Mucosa of gallbladder (tissue), 1 donor: Measurements from ENCODE around the gene ALOX5. TPM values are rescaled to one million over a fixed set of nuclear protein-coding genes. Genes with fewer than 3 reads are reported as not detected.

Experiments
- DNase-seq: peaks from one replicate; pipeline ENCODE4 v3.0.0-alpha.2; 2020; ENCODE audit warnings: low spot score
- total RNA-seq: library from RNA; stranded (reverse); gene quantifications from one replicate; pipeline ENCODE4 v1.2.1, GENCODE V29; 2021
- donor health status: DM: no; HTN: no; CAD: no.

Gene ALOX5
- total RNA-seq, 1 donor from 2014 or later, result 25.8 TPM

DNA sequence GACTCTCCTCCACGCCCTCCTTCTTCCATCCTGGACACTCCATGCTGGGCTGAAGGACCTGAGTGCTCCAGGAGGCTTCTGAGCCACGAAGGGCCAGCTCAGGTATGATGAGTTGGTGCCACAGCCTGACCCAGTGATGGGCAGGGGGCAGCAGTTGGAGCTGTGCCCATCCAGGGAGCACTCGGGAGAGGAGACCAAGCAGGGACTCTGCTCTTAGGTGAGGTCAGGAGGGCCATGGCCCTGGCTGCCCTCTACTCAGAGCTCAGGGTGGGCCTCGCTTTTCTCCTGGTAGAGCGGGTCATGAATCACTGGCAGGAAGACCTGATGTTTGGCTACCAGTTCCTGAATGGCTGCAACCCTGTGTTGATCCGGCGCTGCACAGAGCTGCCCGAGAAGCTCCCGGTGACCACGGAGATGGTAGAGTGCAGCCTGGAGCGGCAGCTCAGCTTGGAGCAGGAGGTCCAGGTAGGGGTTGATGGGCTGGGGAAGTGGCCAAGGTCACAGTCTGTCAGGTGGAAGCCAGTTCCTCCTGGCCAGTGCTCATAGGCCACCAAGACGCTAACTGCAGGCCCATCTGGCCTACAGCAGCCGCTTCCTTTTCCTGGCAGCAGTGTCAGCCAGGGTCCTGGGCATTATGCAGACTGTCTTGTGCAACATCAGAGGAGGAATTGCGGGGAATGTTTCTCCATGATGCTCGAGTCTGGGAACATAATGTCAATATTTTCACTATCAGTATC is 50.8 kb downstream of the ALOX5 start:
- DNase-seq, result no peak

DNA sequence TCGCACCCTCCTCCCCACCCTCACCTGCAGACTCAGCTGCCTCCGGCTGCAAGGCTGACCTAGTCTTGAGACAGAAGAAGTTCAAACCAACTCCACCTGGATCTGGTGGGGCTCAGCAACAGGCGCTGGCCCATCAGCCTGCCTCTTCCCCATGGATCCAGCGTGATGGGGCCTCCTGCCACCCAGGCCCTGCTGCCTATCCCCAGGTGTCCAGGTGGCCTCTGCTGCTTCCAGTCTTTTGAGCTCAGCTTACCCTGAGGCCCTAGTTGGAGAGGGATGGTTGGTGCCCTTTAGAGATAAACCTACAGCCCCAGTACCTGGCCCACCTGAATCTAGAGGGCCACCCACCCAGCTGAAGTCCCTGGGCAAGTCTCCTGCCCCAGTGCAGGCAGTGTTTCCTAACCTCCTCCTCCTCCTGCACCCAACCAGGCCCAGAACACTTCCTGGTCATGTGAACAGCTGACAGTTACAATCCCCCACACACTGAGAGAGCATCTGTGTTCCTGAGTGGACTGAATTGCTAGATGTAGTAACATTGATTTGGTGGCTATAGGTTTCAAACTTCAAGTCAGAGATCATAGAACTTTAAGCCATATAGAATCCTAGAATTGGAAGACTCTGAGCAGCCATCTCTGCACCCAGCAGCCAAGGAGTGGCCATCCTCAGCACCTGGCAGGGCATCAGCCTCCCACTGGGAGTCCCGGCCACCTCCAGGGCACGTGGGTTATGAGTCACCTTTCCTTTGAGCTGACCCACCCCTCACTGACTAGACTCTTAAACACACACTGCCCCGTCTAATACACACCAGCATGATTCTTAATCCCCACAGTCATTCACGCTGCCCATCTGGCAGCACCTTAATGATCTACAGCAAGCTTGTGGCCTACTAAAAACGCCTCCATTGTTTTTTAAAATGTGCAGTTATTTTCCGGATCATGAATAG is 51.9 kb downstream of the ALOX5 start:
- peak; percentile 45 for DNase-seq

GRCh38 chr10:45427262-45427969 is 53.4 kb downstream of the ALOX5 start:
- no peak for DNase-seq

- no peak for DNase-seq
Measured at GRCh38 chr10:45427970-45428366, 54.0 kb downstream of the ALOX5 start.

GRCh38 chr10:45428611-45429510 is 54.8 kb downstream of the ALOX5 start:
- DNase-seq, result no peak

- DNase-seq, result no peak
Measured at GRCh38 chr10:45429790-45430189, 55.8 kb downstream of the ALOX5 start.

DNA sequence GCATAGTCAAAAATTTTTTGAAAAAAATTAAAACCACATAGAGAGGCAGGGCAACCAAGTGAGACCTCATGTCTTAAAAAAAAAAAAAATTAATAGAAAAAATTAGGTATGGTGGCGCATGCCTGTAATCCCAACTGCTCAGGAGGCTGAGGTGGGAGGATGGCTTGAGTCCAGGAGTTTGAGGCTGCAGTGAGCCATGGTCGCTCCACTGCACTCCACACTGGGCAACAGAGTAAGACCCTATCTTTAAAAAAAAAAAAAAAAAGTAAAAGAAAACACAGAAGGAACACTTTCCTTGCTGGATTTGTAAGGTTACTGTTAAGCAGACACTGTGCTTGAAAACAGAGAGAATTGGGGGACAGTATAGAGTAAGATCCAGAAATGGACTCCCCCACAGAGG is 58.1 kb downstream of the ALOX5 start:
- DNase-seq, result no peak

DNA sequence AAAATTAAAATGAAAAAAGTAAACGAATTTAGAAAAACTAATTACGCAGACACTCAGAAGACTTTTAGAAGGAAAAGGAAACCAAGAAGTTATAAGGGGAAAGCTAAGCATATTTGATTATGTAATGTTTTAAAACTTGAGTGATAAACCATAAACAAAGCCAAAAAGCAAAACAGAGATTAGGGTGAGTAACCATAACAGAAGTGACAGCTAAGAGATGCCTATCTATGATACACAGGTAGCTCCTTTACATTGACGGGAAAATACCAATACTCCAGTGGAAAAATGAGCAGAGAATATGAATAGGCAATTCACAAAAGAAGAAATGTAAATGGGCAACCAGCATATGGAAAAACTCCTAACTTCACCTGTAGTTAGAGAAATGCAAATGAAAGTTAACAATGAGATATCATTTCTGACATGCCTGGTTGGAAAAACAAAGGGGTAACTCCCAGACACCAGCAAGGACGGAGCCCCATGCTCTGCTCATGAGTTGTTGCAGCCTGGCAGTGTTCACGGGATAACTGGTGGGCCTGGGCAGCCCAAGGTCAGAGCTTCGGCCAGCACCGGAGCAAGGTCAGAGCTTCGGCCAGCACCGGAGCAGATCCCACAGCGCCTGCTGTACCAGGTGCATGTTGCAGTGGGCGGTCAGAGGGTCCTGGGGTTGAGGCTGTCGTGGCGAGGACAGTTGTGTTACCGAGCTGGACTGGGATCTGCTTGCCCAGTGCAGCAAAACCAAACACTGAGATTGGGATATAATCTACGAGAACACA is 58.9 kb downstream of the ALOX5 start:
- peak; percentile 4 for DNase-seq

DNA sequence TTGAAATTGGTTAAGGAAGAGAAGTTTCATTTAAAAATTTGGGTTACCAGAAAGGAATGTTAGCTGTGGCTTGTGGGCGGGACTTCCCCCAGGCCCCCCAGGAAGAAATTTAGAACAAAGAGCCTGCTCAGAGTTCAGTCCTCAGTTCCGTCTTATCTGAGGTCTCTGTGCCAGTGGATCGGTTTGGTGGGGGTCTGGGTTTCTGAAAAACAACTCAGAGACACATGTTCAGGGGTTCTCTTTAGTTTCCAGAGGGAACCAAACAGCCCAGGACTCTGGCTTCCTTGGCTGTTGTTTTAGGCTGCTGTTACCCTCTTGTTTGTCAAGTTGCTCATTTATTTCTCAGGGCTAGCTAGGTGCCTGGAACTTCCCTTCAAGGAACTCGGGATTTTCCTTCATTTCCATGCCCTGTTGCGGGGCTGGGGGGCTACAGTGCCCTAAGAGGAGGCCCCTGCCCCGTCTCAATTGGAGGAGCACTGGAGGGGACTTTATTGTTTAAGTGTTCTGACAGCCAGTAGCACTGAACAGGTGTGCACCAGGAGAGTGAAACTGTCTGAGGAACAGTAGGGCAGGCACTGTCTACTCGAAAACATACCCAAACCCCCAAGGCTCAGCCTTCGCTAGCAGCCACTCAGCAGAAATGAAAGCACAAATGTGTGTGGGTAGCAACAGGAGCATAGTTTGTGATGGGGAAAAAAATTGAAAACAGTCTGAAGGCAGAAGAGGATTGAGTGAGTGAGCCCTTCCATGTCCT is 59.9 kb downstream of the ALOX5 start:
- DNase-seq, result no peak

DNA sequence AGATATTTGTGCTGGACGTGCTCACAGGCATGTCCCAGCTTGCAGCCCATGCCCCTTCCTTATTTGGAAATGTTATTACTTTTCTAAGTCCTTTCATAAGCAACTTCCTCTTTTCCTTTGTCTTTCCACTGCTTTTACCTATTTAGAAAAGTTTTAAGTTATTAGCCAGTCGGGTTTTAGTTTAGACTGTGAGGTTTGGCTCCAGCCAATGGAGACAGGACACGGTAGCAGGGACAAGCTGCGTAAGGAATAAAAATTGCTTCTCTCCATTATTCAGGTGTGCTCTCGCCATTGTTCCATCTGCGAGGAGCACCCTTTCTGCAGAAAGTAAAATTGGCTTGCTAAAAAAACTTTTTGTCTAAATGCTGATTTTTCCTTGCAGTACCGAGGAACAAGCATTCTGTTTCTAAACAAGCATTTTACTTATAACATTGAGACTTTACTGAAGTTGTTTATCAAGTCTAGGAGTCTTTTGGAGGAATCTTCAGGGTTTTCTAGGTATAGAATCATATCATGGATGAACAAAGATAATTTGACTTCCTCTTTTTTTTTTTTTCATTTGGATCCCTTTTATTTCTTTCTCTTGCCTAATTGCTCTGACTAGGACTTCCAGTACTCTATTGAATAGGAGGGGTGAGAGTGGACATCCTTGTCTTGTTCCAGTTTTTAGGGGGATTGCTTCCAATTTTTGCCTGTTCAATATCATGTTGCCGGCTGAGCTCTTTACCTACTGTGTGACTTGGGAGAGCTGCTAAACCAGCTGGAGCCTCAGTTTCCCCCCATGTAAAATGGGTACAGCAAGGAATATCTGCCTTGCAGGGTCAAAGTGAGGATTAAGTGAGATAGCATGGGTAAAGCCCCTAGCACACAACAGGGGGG is 63.8 kb downstream of the ALOX5 start:
- no peak for DNase-seq

- no peak for DNase-seq
Measured at GRCh38 chr10:45438466-45439090, 64.6 kb downstream of the ALOX5 start.

DNA sequence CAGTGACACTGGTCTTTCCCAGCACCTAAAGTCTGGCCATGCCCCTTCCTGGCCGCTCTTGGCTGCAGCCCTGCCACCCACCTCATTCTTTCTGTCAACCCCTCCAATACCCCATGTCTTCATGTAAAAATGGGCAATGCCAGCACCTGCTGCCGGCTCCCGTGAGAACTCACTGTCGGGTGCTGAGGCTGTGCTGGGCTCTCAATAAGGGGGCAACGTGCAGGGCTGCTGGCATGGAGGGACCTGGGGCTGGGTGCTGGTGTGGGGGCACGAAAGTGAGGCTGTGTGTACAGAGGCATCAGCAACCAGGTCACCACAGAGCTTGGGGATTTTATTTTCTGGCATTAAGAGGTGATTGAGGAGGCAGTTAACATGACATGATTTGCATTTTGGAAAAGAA is 65.3 kb downstream of the ALOX5 start:
- peak; percentile 6 for DNase-seq

GRCh38 chr10:45439873-45440272 is 65.9 kb downstream of the ALOX5 start:
- no peak for DNase-seq

- DNase-seq, result no peak
Measured at GRCh38 chr10:45440511-45441062, 66.6 kb downstream of the ALOX5 start.

DNA sequence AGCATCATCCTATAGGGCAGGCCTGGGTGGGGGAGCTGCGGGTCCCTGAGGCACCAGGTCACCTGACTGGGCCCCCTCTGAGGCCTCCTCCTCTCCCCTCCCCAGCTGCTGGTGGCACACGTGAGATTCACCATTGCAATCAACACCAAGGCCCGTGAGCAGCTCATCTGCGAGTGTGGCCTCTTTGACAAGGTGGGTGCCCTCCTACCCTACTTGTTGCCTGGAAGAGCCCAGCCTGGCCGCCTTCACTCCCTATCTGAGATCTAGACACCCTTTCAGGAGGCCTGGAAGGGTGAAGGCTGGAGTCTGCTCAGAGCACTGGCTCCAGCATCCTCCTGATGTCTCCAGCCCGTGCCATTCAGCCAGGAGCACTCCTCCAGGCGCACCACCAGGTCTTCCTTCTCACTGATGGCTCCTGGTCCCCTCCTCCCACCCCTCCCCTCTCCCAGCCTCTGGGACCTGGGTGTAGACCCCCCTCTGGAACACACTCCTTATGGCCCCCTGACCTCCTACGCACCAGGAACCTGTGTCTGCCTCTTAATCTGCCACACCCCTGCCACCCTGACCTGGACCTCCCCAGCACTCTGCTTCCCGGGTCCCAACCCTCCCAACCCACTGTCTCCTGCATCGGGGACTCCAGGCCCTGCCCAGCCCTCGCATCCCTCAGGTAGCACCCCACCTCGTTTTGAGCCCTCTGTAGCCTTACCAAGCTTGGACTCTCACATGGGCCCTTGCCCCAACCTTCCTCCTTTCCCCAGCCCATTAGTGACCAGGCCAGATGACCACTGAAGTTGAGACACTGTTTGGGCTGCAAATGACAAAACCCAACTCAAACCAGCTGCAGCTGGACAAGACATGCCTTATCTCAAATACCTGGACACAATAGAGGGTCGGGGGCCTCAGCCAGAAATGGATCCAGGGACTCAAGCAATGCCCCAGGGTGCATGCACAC is 67.5 kb downstream of the ALOX5 start:
- DNase-seq, result no peak

- DNase-seq, result no peak
Measured at GRCh38 chr10:45442251-45442650, 68.2 kb downstream of the ALOX5 start.

GRCh38 chr10:45442662-45443061 is 68.6 kb downstream of the ALOX5 start:
- no peak for DNase-seq
